Thyroid gland (tissue), 4 donors: ENCODE results near the gene DST.

Experiments used
- CTCF ChIP-seq, 6 experiments: fragments of 200-600 bp in 3 of 6; fragments of 450-650 bp in 3 of 6; sonication (generic) in 3 of 6; IDR thresholded peaks; one replicate each; pipeline ENCODE4 v1.5.1; 2016 to 2019; ENCODE audit warnings: antibody characterized with exemption in 6 of 6, mild to moderate bottlenecking in 2 of 6, inconsistent platforms in 1 of 6, moderate library complexity in 1 of 6
- POLR2A ChIP-seq, 2 donors: fragments of 450-650 bp; IDR thresholded peaks; one replicate each; pipeline ENCODE4 v1.6.1; 2017; ENCODE audit warnings: antibody characterized with exemption in 2 of 2, mild to moderate bottlenecking in 2 of 2, moderate library complexity in 1 of 2

- TF ChIP-seq CTCF (IDR thresholded peaks at IDR 0.05) (no peak), POLR2A (IDR thresholded peaks at IDR 0.05) (no peak)
Observed at GRCh38 chr6:56435326-56435725, 207.4 kb downstream of the DST start.
